Loucy (cell line): ENCODE measurements around the gene TNFRSF19.

Experiments
- H2AFZ ChIP-seq: fragments of 200-600 bp; sonication (generic); 2 replicates; pipeline ENCODE4 v1.6.0; 2016; ENCODE audit warnings: antibody characterized with exemption, mild to moderate bottlenecking, low read length, moderate library complexity
- H3F3A ChIP-seq: fragments of 200-600 bp; 2 replicates; pipeline ENCODE4 v1.6.0; 2016; ENCODE audit warnings: antibody characterized with exemption, low read depth, mild to moderate bottlenecking
- H3K27me3 ChIP-seq: fragments of 200-600 bp; sonication (generic); 2 replicates; pipeline ENCODE4 v1.6.1; 2014; ENCODE audit warnings: low read length, mild to moderate bottlenecking; ENCODE audit not compliant: insufficient read depth, poor library complexity, severe bottlenecking
- H3K36me3 ChIP-seq: fragments of 200-600 bp; sonication (generic); 2 replicates; pipeline ENCODE4 v1.6.1; 2016; ENCODE audit warnings: low read length; ENCODE audit not compliant: insufficient read depth
- H3K4me1 ChIP-seq: fragments of 200-600 bp; sonication (generic); 2 replicates; pipeline ENCODE4 v1.5.1; 2014; ENCODE audit warnings: low read length, mild to moderate bottlenecking; ENCODE audit not compliant: insufficient read depth, poor library complexity, severe bottlenecking
- H3K4me2 ChIP-seq: fragments of 200-600 bp; sonication (generic); 2 replicates; pipeline ENCODE4 v1.6.0; 2014; ENCODE audit warnings: antibody characterized with exemption, low read length, low read depth, mild to moderate bottlenecking; ENCODE audit not compliant: poor library complexity, severe bottlenecking
- H3K4me3 ChIP-seq: fragments of 200-600 bp; sonication (generic); 2 replicates; pipeline ENCODE4 v1.5.1; 2014; ENCODE audit warnings: low read length, mild to moderate bottlenecking, mixed read lengths; ENCODE audit not compliant: poor library complexity, severe bottlenecking
- H3K79me2 ChIP-seq: fragments of 200-600 bp; sonication (generic); 2 replicates; pipeline ENCODE4 v1.6.1; 2014; ENCODE audit warnings: low read length; ENCODE audit not compliant: insufficient read depth
- H3K9ac ChIP-seq: fragments of 200-600 bp; sonication (generic); 2 replicates; pipeline ENCODE4 v1.6.0; 2014; ENCODE audit warnings: mild to moderate bottlenecking, low read depth, low read length, moderate library complexity; ENCODE audit not compliant: poor library complexity, severe bottlenecking
- H3K9me2 ChIP-seq: fragments of 200-600 bp; sonication (generic); replicated peaks from 2 replicates; pipeline ENCODE4 v1.6.1; 2016; ENCODE audit warnings: low read depth, low read length, mixed read lengths
- H3K9me3 ChIP-seq: fragments of 200-600 bp; sonication (generic); 2 replicates; pipeline ENCODE4 v1.6.1; 2014; ENCODE audit warnings: mild to moderate bottlenecking, antibody characterized with exemption, low read length, low read depth; ENCODE audit not compliant: insufficient read depth
- H4K20me1 ChIP-seq: fragments of 200-600 bp; sonication (generic); 2 replicates; pipeline ENCODE4 v1.6.0; 2014; ENCODE audit warnings: antibody characterized with exemption, low read length, mild to moderate bottlenecking; ENCODE audit not compliant: insufficient read depth, poor library complexity, severe bottlenecking
- CTCF ChIP-seq: fragments of 200-600 bp; sonication (generic); conservative IDR thresholded peaks from 2 replicates; pipeline ENCODE4 v1.5.1; 2014; ENCODE audit warnings: mild to moderate bottlenecking, antibody characterized with exemption, low read length
- EZH2phosphoT487 ChIP-seq: fragments of 200-600 bp; IDR thresholded peaks from 2 replicates; pipeline ENCODE4 v1.6.1; 2018; ENCODE audit warnings: antibody characterized with exemption, mild to moderate bottlenecking, moderate library complexity, borderline replicate concordance

The TNFRSF19 gene

GRCh38 chr13:23619068-23619855 lies 49.0 kb downstream of the TNFRSF19 start:
- H3F3A ChIP-seq: no peaks in the 10 kb centered on the region
- H3K79me2 ChIP-seq: no peaks in the 10 kb centered on the region
- H3K9ac ChIP-seq: no peak overlapping the region
- H3K4me2 ChIP-seq: no peak overlapping the region
- no peak for TF ChIP-seq EZH2phosphoT487
- TF ChIP-seq CTCF: no peak
- H3K9me2 ChIP-seq: no peaks in the 10 kb centered on the region
- no peak overlapping the region for H2AFZ ChIP-seq
- H3K9me3 ChIP-seq: no peaks in the 10 kb centered on the region
- H3K4me3 ChIP-seq: no peak overlapping the region
- peaks cover 4% of the 10 kb centered on the region for H3K4me1 ChIP-seq
- H3K27me3 ChIP-seq: no peaks in the 10 kb centered on the region
- H4K20me1 ChIP-seq: no peaks in the 10 kb centered on the region
- no peaks in the 10 kb centered on the region for H3K36me3 ChIP-seq

- Histone ChIP-seq H3F3A (no peaks in the 10 kb centered on the region), H2AFZ (no peak overlapping the region), H3K9ac (no peak overlapping the region), H3K4me2 (no peak overlapping the region), H3K9me2 (no peaks in the 10 kb centered on the region), H3K4me1 (peaks cover 4% of the 10 kb centered on the region), H3K36me3 (no peaks in the 10 kb centered on the region), H3K79me2 (no peaks in the 10 kb centered on the region), H4K20me1 (no peaks in the 10 kb centered on the region), H3K9me3 (no peaks in the 10 kb centered on the region), H3K4me3 (no peak overlapping the region), H3K27me3 (no peaks in the 10 kb centered on the region)
- TF ChIP-seq CTCF (no peak), EZH2phosphoT487 (no peak)
Observed at GRCh38 chr13:23620211-23620610, 50.0 kb downstream of the TNFRSF19 start.

GRCh38 chr13:23620613-23621315 lies 50.6 kb downstream of the TNFRSF19 start:
- Histone ChIP-seq H4K20me1 (no peaks in the 10 kb centered on the region), H3F3A (no peaks in the 10 kb centered on the region), H3K27me3 (no peaks in the 10 kb centered on the region), H3K4me3 (no peak overlapping the region), H3K4me1 (peaks cover 4% of the 10 kb centered on the region), H3K9me3 (no peaks in the 10 kb centered on the region), H3K9me2 (no peaks in the 10 kb centered on the region), H3K4me2 (no peak overlapping the region), H3K9ac (no peak overlapping the region), H2AFZ (no peak overlapping the region), H3K36me3 (no peaks in the 10 kb centered on the region), H3K79me2 (no peaks in the 10 kb centered on the region)
- TF ChIP-seq EZH2phosphoT487 (no peak), CTCF (no peak)
